Esophagus squamous epithelium (tissue), 5 donors: Measurements from ENCODE around the gene SETD5. TPM values are rescaled to one million over a fixed set of nuclear protein-coding genes. Genes with fewer than 3 reads are reported as not detected.

Source experiments
- DNase-seq: peaks from one replicate; lab custom pipeline; 2025; lab: John Stamatoyannopoulos, UW
- H3K27ac ChIP-seq, 4 donors: fragments of 200-600 bp; sonication (generic); one replicate each; pipeline ENCODE4 v1.5.1; 2016 to 2019; ENCODE audit warnings: mild to moderate bottlenecking in 1 of 4
- H3K27me3 ChIP-seq, 4 donors: fragments of 200-600 bp; sonication (generic); 1 replicate in 3 of 4; 2 replicates in 1 of 4; pipeline versions ENCODE4 v1.5.1 to v1.6.0; 2017 to 2021; ENCODE audit warnings: antibody characterized with exemption in 1 of 4
- H3K36me3 ChIP-seq, 3 donors: fragments of 200-600 bp; sonication (generic); one replicate each; pipeline ENCODE4 v1.5.1; 2016 to 2019
- H3K4me1 ChIP-seq, 3 donors: fragments of 200-600 bp; sonication (generic); one replicate each; pipeline ENCODE4 v1.5.1; 2017 to 2019
- H3K4me3 ChIP-seq, 4 donors: fragments of 200-600 bp; sonication (generic); 1 replicate in 3 of 4; 2 replicates in 1 of 4; pipeline ENCODE4 v1.5.1; 2016 to 2019; ENCODE audit warnings: mild to moderate bottlenecking in 2 of 4, moderate library complexity in 1 of 4
- H3K9me3 ChIP-seq, 3 donors: fragments of 200-600 bp; sonication (generic); one replicate each; pipeline ENCODE4 v1.5.1; 2016 to 2019
- CTCF ChIP-seq, 6 experiments: fragments of 450-650 bp in 4 of 6; fragments of 200-600 bp in 2 of 6; sonication (generic) in 2 of 6; IDR thresholded peaks; one replicate each; pipeline ENCODE4 v1.5.1; 2016 to 2019; ENCODE audit warnings: antibody characterized with exemption in 6 of 6, mild to moderate bottlenecking in 4 of 6, moderate library complexity in 4 of 6
- POLR2A ChIP-seq, 4 donors: fragments of 450-650 bp; IDR thresholded peaks; one replicate each; pipeline ENCODE4 v1.6.1; 2017; ENCODE audit warnings: antibody characterized with exemption in 4 of 4, mild to moderate bottlenecking in 4 of 4, moderate library complexity in 3 of 4
- WGBS, 2 donors: methylation state at CpG; one replicate each; pipeline ENCODE4 v1.1.5; 2018; 5-methylcytosine and 5-hydroxymethylcytosine counted together
- intact Hi-C: fragments of 100-400 bp; cut with DNase I; formaldehyde crosslinking; loops from one replicate; pipeline ENCODE4 v1.15.0; 2022
- total RNA-seq, 4 donors: library from RNA; depleted of rRNA; stranded (reverse); fragments of >200 nt; gene quantifications; one replicate each; pipeline ENCODE4 v1.1.0, GENCODE V29; 2016
- donor health status: DM: yes; HTN: yes; CAD: no.

The SETD5 gene
- total RNA-seq, 4 donors from 2014 or later, result 41.8 to 89.3 (median 54.4) TPM

GRCh38 chr3:9352917-9353752, 44.3 kb upstream of the SETD5 start:
- peaks cover 19 to 69% (median 27%) of the 10 kb centered on the region in 3 donors for H3K4me1 ChIP-seq
- no peaks in the 10 kb centered on the region for H3K9me3 ChIP-seq
- DNase-seq, result no peak
- no peaks in the 10 kb centered on the region for H3K36me3 ChIP-seq
- intact Hi-C loops, result no loop called here
- 25 to 30% methylated on average over 7 of the region's 7 CpGs for WGBS, 2 donors
- no peak overlapping the region for H3K4me3 ChIP-seq
- peak; percentile 73 to 92 (median 82) for TF ChIP-seq CTCF (IDR thresholded peaks at IDR 0.05)
- TF ChIP-seq POLR2A (IDR thresholded peaks at IDR 0.05), result no peak
- H3K27me3 ChIP-seq, result no peaks in the 10 kb centered on the region
- H3K27ac ChIP-seq, result no peak overlapping the region

DNA sequence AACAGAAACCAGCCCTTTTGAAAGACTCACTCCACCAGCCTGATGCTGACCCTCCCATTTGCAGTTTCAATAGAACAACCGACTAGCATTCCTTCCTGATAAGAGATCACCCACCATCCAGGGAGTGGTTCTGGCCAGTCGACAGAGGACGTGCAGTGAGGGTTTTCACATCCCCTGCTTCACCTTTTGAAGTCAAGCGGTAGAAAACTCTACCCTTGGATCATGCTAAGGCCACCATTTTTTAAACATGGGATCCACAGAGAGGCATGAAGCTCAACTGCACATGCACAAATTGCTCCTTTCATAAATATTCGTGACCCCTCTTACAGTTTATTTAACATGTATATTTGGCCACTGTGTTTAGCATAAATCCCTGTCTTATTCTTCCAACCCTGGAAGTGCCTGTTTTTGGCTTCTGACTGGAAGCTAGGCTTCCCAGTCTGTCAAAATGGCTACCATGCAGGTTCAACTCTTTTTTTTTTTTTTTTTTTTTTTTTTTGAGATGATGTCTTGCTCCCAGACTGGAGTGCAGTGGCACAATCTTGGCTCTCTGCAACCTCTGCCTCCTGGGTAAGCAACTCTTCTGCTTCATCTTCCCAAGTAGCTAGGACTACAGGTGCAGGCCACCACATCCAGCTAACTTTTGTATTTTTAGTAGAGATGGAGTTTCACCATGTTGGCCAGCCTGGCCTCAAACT, 35.6 kb upstream of the SETD5 start:
- TF ChIP-seq CTCF (IDR thresholded peaks at IDR 0.05), result no peak
- no peak for TF ChIP-seq POLR2A (IDR thresholded peaks at IDR 0.05)
- WGBS, 2 donors, result 77 to 95% methylated on average over 4 to 5 of the region's 5 CpGs
- peaks cover 0 to 22% (median 17%) of the 10 kb centered on the region in 3 donors for H3K4me1 ChIP-seq
- H3K9me3 ChIP-seq, result no peaks in the 10 kb centered on the region
- intact Hi-C loops, result no loop called here
- peaks cover 0 to 20% (median 9%) of the 10 kb centered on the region in 3 donors for H3K36me3 ChIP-seq
- H3K4me3 ChIP-seq, result peak overlapping the region; percentile 61 to 91 (median 74)
- no peaks in the 10 kb centered on the region for H3K27me3 ChIP-seq
- peak overlapping the region in 2 of 4 donors; percentile 89 to 91 for H3K27ac ChIP-seq
- no peak for DNase-seq

DNA sequence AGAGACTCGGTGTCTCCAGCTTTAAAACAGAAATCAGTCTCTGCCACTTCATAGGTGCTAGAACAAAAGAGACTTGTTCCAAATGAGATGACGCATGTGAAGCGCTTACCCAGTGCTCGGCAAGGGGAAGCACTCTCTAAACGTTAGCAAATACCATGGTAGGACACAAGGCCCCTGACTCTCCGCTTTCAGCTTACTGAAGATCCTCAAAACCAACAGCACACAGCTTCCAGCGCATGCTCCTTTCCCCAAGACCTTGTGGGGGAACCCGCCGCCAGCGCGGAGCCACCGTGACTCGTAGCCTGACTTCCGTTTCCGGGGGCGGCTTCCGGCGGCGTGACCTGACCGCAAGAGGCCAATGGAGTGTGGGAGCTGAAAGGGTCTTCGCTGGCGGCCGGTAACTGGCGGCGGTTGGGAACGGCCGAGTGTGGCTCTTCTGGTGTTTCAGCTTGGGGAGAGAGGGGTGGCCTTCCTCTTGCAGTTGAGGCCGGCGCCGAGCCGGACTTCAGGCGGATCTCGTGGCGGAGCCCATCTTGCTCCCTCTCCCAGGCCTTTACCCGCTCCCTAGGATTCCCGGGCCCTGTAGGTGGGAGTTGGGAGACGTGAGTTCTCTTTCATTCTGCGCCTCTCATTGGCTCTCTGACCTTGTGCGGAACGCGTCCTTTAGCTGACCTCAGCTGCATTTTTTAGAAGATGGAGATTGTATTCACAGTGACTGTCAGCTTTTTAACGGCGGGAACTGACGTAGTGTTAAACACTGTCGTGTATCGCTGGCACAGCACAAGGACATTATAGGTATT, 34.5 kb upstream of the SETD5 start, which contains the start of gene THUMPD3:
Gene THUMPD3, plus strand, starts transcription at position 324 of the 800 bp plus-strand sequence. CDS start 2,015 bp downstream, outside the sequence.
- peaks cover 0 to 22% (median 17%) of the 10 kb centered on the region in 3 donors for H3K4me1 ChIP-seq
- peak in 2 of 4 donors; percentile 45 to 64 for TF ChIP-seq POLR2A (IDR thresholded peaks at IDR 0.05)
- TF ChIP-seq CTCF (IDR thresholded peaks at IDR 0.05), result peak in 2 of 6 experiments; percentile 5 to 33

DNA sequence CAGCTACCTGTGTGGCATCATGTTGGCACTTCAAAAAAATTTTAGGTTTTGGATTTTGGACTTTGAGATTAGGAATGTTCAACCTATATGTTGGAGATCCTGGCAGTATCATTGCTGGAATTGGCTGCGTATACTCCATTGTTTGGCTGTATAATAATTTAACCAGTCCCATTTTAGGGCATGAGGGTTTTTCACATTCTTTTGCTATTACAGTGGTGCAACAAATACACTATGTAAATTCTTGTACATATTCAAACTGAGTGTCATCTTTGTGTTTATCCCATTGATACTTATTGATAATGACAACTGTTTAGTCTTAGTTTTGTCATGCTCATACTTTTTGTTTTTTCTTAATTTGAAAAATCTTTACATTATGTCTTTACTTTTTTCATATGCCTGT, 27.9 kb upstream of the SETD5 start:
- Histone ChIP-seq H3K27ac (no peak overlapping the region), H3K4me3 (no peak overlapping the region), H3K27me3 (no peaks in the 10 kb centered on the region), H3K4me1 (peaks cover 0 to 6% (median 2%) of the 10 kb centered on the region in 3 donors), H3K36me3 (peaks cover 6 to 97% (median 34%) of the 10 kb centered on the region in 3 donors), H3K9me3 (no peaks in the 10 kb centered on the region)
- no peak for TF ChIP-seq POLR2A (IDR thresholded peaks at IDR 0.05)
- no peak for TF ChIP-seq CTCF (IDR thresholded peaks at IDR 0.05)
- intact Hi-C loops, result no loop called here
- no peak for DNase-seq
- 90 to 100% methylated on average over 1 of the region's 1 CpG for WGBS, 2 donors

More for the DNA sequence above, 34.5 kb upstream of the SETD5 start, which contains the start of gene THUMPD3:
- H3K27me3 ChIP-seq, result no peaks in the 10 kb centered on the region
- H3K27ac ChIP-seq, result peak within 1 kb of the TSS; percentile 89 to 93 (median 90)
- peak; percentile 49 for DNase-seq
- H3K36me3 ChIP-seq, result peaks cover 0 to 31% (median 9%) of the 10 kb centered on the region in 3 donors
- 0 to 1% methylated on average over 22 to 30 of the region's 46 CpGs for WGBS, 2 donors
- intact Hi-C loops, result no loop called here
- H3K9me3 ChIP-seq, result no peaks in the 10 kb centered on the region
- peak within 1 kb of the TSS; percentile 61 to 91 (median 74) for H3K4me3 ChIP-seq
